GM21381 (cell line): ENCODE data around the gene TMEM25.
"Not testable (repeated sequence)": the region's sequence is repeated elsewhere in the genome, so short reads cannot be mapped to it uniquely, and the experiment has no call there.

Source experiments
- ATAC-seq: cut with Tn5 transposase; IDR thresholded peaks from one replicate; pipeline ENCODE4 v1.9.1; 2021; ENCODE audit warnings: mild to moderate bottlenecking, moderate library complexity; ENCODE audit not compliant: unreplicated experiment

TMEM25 gene

GRCh38 chr11:118532091-118532490 is 1.1 kb downstream of the TMEM25 start:
- no peak for ATAC-seq

GRCh38 chr11:118532852-118533768 is 2.1 kb downstream of the TMEM25 start:
- no peak for ATAC-seq

DNA sequence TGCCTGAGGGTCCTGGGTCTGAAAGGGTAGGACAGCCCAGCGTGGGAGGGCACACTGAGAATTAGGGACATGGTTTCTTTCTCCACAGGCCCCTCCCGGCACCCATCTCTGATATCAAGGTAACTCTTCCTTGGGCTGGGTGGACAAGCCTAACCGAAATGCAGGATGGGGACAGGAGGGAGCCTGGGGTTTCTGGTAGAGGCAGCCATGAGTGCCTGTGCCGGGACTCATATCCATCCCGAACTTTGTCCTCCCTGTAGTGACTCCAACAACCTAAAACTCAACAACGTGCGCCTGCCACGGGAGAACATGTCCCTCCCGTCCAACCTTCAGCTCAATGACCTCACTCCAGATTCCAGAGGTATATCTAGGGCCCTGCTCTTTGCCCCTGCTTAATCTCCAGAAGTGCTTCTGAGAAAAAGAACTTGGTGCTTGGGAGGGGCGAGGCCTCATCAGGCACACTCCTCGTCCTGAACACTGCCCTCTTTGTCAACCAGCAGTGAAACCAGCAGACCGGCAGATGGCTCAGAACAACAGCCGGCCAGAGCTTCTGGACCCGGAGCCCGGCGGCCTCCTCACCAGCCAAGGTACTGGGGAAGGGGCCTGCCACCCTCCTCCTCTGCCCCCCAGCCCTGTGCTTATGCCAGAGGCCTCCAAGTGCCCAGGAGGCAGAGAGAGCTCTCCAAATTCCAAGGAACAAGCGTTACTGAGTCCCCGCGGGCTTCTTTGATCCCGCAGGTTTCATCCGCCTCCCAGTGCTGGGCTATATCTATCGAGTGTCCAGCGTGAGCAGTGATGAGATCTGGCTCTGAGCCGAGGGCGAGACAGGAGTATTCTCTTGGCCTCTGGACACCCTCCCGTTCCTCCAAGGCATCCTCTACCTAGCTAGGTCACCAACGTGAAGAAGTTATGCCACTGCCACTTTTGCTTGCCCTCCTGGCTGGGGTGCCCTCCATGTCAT is 3.1 kb downstream of the TMEM25 start:
- ATAC-seq = no peak

DNA sequence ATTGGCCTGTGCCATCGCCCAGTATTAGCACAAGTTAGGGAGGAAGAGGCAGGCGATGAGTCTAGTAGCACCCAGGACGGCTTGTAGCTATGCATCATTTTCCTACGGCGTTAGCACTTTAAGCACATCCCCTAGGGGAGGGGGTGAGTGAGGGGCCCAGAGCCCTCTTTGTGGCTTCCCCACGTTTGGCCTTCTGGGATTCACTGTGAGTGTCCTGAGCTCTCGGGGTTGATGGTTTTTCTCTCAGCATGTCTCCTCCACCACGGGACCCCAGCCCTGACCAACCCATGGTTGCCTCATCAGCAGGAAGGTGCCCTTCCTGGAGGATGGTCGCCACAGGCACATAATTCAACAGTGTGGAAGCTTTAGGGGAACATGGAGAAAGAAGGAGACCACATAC is 4.3 kb downstream of the TMEM25 start:
- no peak for ATAC-seq

DNA sequence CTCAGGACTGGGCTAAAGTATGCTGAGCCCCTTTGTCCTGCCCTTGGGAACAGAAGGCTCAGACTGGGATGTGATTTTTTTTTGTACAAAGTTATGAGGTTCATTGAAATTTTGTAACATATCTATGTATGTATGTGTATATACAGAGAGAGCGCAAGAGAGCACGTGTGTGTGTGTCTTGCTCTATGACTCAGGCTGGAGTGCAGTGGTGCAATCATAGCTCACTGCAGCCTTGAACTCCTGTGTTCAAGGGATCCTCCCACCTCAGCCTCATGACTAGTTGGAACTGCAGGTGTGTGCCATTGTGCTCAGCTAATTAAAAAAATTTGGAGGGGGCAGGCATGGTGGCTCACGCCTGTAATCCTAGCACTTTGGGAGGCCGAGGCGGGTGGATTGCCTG is 5.7 kb downstream of the TMEM25 start:
- ATAC-seq = no peak

GRCh38 chr11:118537409-118537980 is 6.5 kb downstream of the TMEM25 start:
- no peak for ATAC-seq

DNA sequence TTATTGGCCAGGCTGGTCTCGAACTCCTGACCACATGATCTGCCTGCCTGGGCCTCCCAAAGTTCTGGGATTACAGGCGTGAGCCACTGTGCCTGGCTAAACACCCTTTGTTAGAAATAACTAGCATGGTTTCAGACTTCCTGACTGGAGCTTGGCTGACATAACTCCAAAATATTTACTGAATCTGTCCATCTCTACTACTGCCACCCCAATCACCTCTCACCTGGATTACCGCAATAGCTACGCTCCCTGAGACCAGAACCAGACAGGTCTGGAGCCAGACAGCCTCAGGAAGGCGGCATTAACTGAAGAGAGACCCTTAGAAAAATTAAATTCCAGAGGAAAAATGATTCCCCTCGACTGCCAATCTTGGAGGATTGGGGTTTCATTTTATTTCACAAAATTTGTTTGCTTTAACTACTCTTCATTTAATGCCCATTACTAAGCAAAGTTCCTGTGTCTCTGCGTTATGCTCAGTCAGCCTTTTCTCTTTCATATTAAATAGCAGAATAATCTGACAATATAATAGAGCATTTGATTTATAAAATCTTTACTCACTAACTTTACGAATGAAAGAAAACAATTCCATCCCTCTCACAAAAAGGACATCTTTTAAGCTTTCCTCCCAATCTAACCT is 13.1 kb downstream of the TMEM25 start:
- ATAC-seq = no peak

- no peak for ATAC-seq
Observed at GRCh38 chr11:118544647-118545010, 13.6 kb downstream of the TMEM25 start.

GRCh38 chr11:118545533-118545932 is 14.5 kb downstream of the TMEM25 start:
- ATAC-seq = no peak

GRCh38 chr11:118547132-118547531 is 16.1 kb downstream of the TMEM25 start:
- no peak for ATAC-seq

DNA sequence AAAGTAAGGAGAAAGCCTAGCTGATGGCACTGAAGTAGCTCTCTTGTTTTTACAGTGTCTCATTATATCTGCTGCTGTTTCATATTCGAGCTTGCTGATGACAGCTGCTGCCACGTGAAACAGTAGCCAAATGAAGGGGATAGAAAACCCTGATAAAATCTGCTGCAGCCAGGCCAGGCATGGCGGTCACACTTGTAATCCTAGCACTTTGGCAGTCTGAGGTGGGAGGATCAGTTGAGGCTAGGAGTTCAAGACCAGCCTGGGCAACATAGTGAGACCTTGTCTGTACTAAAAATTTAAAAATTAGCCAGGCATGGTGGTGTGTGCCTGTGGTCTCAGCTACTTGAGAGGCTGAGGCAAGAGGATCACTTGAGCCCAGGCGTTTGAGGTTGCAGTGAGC is 21.3 kb downstream of the TMEM25 start:
- ATAC-seq = no peak

- no peak for ATAC-seq
Observed at GRCh38 chr11:118560806-118561205, 29.8 kb downstream of the TMEM25 start.

- no peak for ATAC-seq
Observed at GRCh38 chr11:118565051-118565450, 34.1 kb downstream of the TMEM25 start.

DNA sequence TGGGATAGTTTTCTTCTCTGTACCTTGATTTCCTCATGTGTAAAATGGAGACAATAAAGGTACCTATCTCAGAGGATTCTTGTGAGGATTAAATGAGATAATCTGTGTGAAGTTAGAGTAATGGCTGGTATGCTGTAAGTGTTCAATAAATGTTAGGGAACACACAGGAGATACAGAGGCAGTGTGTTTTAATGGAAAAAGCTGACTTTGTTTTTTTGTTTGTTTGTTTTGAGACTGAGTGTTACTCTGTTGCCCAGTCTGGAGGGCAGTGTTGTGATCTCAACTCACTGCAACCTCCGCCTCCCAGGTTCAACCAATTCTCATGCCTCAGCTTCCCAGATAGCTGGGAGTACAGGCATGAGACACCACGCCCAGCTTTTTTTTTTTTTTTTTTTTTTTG is 38.7 kb downstream of the TMEM25 start:
- ATAC-seq = no peak

- no peak for ATAC-seq
Observed at GRCh38 chr11:118570787-118571186, 39.8 kb downstream of the TMEM25 start.

DNA sequence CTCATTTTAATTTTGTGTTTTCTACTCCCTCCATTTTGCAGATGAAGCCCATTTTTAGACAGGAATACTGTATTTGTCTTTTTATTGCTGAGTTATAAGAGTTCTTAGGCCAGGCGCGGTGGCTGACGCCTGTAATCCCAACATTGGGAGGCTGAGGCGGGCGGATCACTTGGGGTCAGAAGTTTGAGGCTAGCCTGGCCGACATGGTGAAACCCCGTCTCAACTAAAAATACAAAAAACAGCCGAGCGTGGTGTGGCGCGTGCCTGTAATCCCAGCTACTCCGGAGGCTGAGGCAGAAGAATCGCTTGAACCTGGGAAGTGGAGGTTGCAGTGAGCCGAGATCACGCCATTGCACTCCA is 40.7 kb downstream of the TMEM25 start:
- ATAC-seq = not testable (repeated sequence)

DNA sequence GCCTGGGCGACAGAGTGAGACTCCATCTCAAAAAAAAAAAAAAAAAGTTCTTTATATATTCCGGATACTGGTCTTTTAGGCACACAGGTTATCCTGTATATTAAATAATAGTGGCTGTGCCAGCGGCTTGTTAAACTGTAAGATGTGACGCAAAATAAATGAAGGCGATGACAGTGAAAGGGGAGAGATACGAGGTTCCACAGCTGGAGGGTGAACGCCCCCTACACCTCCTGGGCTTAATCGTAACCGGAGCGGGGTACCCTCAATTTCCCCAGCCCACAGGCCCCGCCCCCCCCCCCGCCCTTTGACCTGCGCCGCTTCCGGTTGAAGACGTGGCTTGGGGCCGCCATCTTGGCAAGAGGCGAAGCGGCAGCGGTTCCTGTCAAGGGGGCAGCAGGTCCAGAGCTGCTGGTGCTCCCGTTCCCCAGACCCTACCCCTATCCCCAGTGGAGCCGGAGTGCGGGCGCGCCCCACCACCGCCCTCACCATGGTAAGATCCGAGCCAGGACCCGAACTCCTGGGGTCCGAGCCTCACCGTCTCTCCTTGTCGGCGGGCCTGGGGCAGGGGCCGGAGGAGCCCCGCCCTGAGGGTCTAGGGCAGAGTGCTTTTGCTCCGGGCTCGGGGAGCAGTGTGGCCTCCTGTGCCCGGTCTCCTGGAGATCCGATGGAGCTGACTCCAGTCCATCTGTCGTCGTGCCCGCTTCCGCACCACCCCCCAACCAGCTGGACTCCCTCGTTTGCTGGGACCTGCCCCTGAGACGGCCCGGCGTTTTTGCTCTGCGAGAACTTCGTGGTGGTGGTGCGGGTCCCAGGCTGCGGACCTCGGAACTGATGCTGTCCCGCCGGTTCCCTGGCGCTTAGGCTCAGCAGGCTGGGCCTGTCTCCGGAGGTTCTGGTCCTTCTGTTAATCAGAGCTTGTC is 41.3 kb downstream of the TMEM25 start, which contains the start of gene ARCN1:
TSS of gene ARCN1 (plus strand) at position 349 of the 920 bp plus-strand sequence. CDS start at position 488, 139 bp downstream.
- peak; percentile 81 for ATAC-seq

- ATAC-seq = no peak
Observed at GRCh38 chr11:118572981-118573550, 42.1 kb downstream of the TMEM25 start.

- ATAC-seq = no peak
Observed at GRCh38 chr11:118574636-118575035, 43.6 kb downstream of the TMEM25 start.
